Colonic mucosa (tissue), 4 donors: ENCODE data around the gene SWI5. TPM values are rescaled to one million over a fixed set of nuclear protein-coding genes. Genes with fewer than 3 reads are reported as not detected.

Source experiments
- DNase-seq: peaks from one replicate; pipeline ENCODE4 v3.0.0-alpha.2; 2020
- H3K27ac ChIP-seq: fragments of 200-600 bp; one replicate; pipeline ENCODE4 v1.8.0; 2021
- H3K27me3 ChIP-seq: fragments of 200-600 bp; one replicate; pipeline ENCODE4 v1.8.0; 2021
- H3K36me3 ChIP-seq: fragments of 200-600 bp; one replicate; pipeline ENCODE4 v1.8.0; 2021
- H3K4me1 ChIP-seq: fragments of 200-600 bp; one replicate; pipeline ENCODE4 v1.8.0; 2021; ENCODE audit warnings: mild to moderate bottlenecking
- H3K4me3 ChIP-seq: fragments of 200-600 bp; one replicate; pipeline ENCODE4 v1.8.0; 2021
- H3K9ac ChIP-seq, 2 donors: one replicate each; pipeline ENCODE4 v1.7.0; 2013; ENCODE audit warnings: control low read depth in 2 of 2, low read depth in 2 of 2, low read length in 2 of 2
- H3K9me3 ChIP-seq: fragments of 200-600 bp; one replicate; pipeline ENCODE4 v1.8.0; 2021
- CTCF ChIP-seq: fragments of 200-600 bp; IDR thresholded peaks from one replicate; pipeline ENCODE4 v1.8.0; 2022; ENCODE audit warnings: antibody characterized with exemption, mild to moderate bottlenecking
- intact Hi-C: fragments of 100-400 bp; cut with DNase I; formaldehyde crosslinking; loops from one replicate; pipeline ENCODE4 v1.14.1; 2022
- total RNA-seq, 2 donors: library from RNA; stranded (reverse); fragmentation: NEBNext Ultra II Directional in 1 of 2; extraction: Animal tissue kit (Norgen Biotek cat#: 25700) in 1 of 2; gene quantifications; one replicate each; pipeline ENCODE4 v1.2.1, GENCODE V29; 2021
- donor health status: healthy.
- donor health status: DM: no; HTN: no; CAD: no.
- donor health status: DM: no; HTN: no; CAD: no.

The SWI5 gene
- total RNA-seq, 2 donors from 2014 or later = 14.4 to 24.2 TPM

GRCh38 chr9:128257907-128258306, 18.2 kb upstream of the SWI5 start:
- TF ChIP-seq CTCF = no peak
- Histone ChIP-seq H3K4me3 (no peak overlapping the region), H3K4me1 (no peaks in the 10 kb centered on the region), H3K27me3 (no peaks in the 10 kb centered on the region), H3K36me3 (peaks cover 28% of the 10 kb centered on the region), H3K9ac (no peak overlapping the region), H3K9me3 (no peaks in the 10 kb centered on the region), H3K27ac (no peak overlapping the region)
- intact Hi-C loops = no loop called here
- no peak for DNase-seq

GRCh38 chr9:128258326-128258725, 17.8 kb upstream of the SWI5 start:
- H3K4me1 ChIP-seq = no peaks in the 10 kb centered on the region
- no peak for DNase-seq
- intact Hi-C loops = no loop called here
- no peaks in the 10 kb centered on the region for H3K9me3 ChIP-seq
- H3K36me3 ChIP-seq = peaks cover 28% of the 10 kb centered on the region
- no peaks in the 10 kb centered on the region for H3K27me3 ChIP-seq
- no peak for TF ChIP-seq CTCF
- no peak overlapping the region for H3K27ac ChIP-seq
- H3K9ac ChIP-seq = no peak overlapping the region
- no peak overlapping the region for H3K4me3 ChIP-seq

- Histone ChIP-seq H3K9ac (no peak overlapping the region), H3K4me1 (no peaks in the 10 kb centered on the region), H3K27ac (no peak overlapping the region), H3K27me3 (no peaks in the 10 kb centered on the region), H3K4me3 (no peak overlapping the region), H3K36me3 (peaks cover 28% of the 10 kb centered on the region), H3K9me3 (no peaks in the 10 kb centered on the region)
- intact Hi-C loops = no loop called here
- TF ChIP-seq CTCF = no peak
- no peak for DNase-seq
These were observed 16.9 kb upstream of the SWI5 start for GRCh38 chr9:128259156-128259555.

GRCh38 chr9:128260340-128260739, 15.7 kb upstream of the SWI5 start:
- H3K9me3 ChIP-seq = no peaks in the 10 kb centered on the region
- H3K4me3 ChIP-seq = no peak overlapping the region
- intact Hi-C loops = no loop called here
- no peaks in the 10 kb centered on the region for H3K4me1 ChIP-seq
- H3K9ac ChIP-seq = no peak overlapping the region
- no peaks in the 10 kb centered on the region for H3K27me3 ChIP-seq
- DNase-seq = no peak
- no peak for TF ChIP-seq CTCF
- H3K36me3 ChIP-seq = peaks cover 28% of the 10 kb centered on the region
- H3K27ac ChIP-seq = no peak overlapping the region

GRCh38 chr9:128262687-128263086, 13.4 kb upstream of the SWI5 start:
- H3K9me3 ChIP-seq = no peaks in the 10 kb centered on the region
- no peak for TF ChIP-seq CTCF
- H3K36me3 ChIP-seq = peaks cover 18% of the 10 kb centered on the region
- H3K27me3 ChIP-seq = no peaks in the 10 kb centered on the region
- H3K4me1 ChIP-seq = no peaks in the 10 kb centered on the region
- no peak for DNase-seq
- H3K4me3 ChIP-seq = no peak overlapping the region
- intact Hi-C loops = no loop called here
- no peak overlapping the region for H3K9ac ChIP-seq
- no peak overlapping the region for H3K27ac ChIP-seq

- intact Hi-C loops = no loop called here
- no peak overlapping the region for H3K27ac ChIP-seq
- no peak for TF ChIP-seq CTCF
- DNase-seq = no peak
- H3K4me3 ChIP-seq = no peak overlapping the region
- H3K27me3 ChIP-seq = no peaks in the 10 kb centered on the region
- peaks cover 12% of the 10 kb centered on the region for H3K36me3 ChIP-seq
- H3K9me3 ChIP-seq = no peaks in the 10 kb centered on the region
- no peaks in the 10 kb centered on the region for H3K4me1 ChIP-seq
- no peak overlapping the region for H3K9ac ChIP-seq
These were observed 10.7 kb upstream of the SWI5 start for GRCh38 chr9:128265348-128265847.
